SHP77 treated with DMSO at 0.1 percent for 48 hours (cell line): Measurements from ENCODE around the gene LEP.

Source experiments
- DNase-seq: peaks from one replicate; lab custom pipeline; 2025; lab: John Stamatoyannopoulos, UW

LEP gene

GRCh38 chr7:128240696-128241386 lies at the start of gene LEP:
LEP (plus strand) TSS chr7:128241278; CDS start chr7:128252019, 10,741 bp downstream.
- DNase-seq = no peak

DNA sequence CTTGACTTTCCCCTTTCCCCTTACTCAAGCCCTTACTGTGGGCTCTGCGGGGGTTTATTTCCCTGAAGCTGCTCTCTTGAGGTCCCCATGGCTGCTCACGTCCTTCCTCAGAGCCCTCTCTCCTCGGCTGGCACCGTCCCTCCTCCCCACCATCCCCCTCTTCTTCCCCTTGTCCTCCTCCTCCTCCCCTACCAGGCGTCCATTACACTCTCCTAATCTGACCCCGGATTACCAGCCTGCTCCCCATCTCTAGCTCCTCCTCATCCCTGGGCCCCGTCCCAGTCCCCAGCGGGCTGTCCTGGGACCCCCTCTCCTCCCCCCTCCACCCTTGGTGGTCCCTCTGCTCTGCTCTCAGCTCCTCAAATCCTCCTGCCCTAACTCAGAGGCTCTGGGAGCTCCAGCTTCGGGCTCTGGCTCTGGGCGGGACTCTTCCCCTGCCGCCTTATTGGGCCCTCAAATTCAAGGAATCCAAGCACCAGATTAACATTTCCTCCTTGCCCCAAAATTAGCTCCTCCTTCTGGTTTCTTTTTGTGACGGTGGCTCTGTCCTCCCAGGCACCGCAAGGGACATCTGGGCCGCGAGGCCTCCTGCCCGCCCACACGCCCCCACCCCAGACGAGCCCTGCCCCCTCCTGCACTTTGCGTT lies 48.5 kb upstream of the LEP start:
- DNase-seq = no peak

DNA sequence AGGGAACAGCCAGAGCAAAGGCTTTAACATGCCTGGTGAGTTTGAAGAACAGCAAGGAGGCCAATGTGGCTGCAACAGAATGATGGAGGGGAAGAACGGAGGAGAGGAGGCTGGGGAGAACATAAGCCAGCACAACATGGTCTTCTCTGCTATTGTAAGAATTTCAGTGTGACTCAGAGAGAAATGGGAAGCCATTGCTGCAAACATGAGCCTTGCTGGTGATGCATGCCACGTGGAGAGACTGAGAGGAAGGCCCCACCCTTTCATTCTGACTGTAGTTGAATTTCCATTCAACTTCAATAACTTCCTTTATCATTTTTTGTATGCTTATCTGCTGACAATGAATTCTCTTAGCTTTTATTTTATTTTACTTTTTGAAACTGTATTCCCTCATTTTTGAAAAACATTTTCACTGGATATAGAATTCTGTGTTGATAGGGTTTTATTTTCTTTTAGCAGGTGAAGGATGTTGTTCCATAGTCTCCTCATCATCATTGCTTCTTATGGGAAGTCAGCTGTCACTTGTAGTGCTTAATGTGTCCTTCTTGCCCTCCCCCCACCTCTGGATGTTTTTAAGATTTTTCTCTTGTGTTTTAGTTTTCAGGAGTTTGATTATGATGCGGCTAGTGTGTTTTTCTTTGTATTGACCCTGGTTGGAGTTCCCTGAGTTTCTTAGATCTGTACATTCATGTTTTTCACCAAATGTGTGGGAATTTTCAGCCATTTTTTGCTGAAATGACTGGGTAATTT lies 46.4 kb upstream of the LEP start:
- no peak for DNase-seq

GRCh38 chr7:128197589-128197988 lies 43.5 kb upstream of the LEP start:
- no peak for DNase-seq

DNA sequence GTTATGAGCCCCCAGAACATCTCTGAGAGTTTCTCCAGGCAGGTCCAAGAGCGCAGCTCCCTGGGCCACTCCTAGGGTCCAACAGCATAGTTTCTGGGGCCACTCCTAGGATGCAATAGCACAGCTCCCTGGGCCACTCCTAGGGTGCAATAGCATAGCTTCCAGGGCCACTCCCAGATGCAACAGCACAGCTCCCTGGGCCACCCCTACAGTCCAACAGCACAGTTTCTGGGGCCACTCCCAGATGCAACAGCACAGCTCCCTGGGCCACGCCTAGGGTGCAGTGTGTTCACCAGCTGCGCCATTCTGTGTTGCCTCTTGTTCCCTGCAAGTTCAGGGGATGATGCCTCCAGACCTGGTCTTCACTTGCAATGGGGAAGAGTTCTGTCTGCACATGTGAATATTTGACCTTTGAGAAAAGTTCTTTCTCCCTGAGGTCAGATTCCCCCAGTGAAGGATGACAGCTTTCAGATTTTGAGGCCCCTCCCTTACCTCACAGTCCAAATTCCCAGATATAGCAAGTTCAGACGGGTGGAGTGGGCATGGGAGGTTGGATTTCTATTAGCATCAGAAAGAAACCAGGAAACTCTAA lies 43.0 kb upstream of the LEP start:
- DNase-seq = no peak

DNA sequence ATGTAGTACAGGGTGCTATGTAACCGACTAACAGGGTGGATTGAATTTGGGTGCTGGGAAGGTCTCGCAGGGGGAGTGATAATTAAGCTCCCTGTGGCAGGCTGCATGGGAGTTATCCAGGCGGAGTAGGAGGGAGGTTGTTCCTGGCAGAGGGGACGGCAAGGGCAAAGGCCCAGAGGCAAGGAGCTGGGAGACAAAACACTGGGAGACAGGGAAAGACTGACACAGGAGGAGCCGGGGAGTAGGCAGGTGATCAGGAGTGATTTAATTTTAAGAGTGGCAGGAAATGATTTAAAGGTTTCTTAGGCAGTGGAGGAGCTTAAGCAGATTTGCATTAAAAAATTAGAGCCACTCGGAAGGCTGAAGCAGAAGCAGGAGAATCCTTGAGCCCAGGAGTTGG lies 40.7 kb upstream of the LEP start:
- DNase-seq = no peak

- DNase-seq = no peak
Measured at GRCh38 chr7:128201067-128201689, 39.9 kb upstream of the LEP start.

- DNase-seq = no peak
Measured at GRCh38 chr7:128201690-128202085, 39.4 kb upstream of the LEP start.

DNA sequence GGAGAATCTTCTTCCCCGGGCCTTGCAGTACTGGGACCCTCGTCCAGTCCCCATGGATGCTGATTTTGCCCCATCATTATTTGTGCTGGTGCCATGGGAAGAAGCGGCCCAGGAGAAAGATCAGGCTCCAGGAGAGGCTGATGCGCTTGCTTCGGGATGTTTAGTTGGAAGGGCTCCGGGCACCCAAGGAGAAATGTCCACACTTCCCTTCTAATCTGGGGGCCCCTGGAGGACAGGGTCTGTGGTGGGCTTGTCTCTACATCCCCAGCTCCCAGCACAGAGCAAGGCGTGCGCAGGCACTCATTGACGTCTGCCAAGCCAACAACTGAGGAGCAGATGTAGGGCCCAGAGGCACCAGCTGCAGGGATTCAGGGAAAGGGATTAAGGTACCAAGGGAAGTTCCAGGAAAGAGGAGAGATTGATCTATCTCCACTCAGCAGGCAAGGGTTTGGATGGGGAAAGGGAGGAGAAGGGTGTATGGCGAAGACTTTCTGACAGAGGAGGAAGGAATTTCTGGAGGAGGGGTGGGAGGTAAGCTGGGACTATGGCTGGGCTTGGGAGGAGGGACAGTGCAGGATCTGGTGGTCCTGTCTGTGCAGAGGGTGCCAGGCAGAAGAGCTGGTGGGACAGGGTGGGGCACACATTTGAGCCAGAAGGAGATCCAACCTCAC lies 38.7 kb upstream of the LEP start:
- DNase-seq = no peak

GRCh38 chr7:128203047-128203491 lies 38.0 kb upstream of the LEP start:
- no peak for DNase-seq

DNA sequence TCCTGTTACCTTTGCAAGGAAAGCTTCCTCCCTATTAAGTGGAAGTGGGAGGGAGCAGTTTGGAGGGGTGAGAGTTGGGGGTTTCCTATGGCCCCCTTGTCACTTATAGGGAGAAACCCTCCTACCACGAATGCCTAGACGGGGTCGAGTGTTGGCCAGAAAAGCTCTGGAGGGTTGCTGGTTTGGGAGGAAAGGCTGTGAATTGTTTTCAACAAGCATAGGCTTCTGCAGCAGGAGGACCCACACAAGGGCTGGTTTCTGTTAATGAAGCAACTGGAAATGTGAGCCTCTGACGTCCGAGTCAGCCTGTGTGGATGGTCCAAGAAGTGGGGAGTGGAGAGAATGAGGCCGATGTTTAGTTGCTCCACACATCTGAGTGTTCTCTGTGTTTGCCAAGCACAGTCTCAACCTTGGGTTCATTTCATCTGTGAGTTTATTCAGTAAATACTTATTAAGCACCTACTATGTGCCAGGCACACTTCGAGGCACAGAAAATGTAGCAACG lies 37.3 kb upstream of the LEP start:
- DNase-seq = no peak

DNA sequence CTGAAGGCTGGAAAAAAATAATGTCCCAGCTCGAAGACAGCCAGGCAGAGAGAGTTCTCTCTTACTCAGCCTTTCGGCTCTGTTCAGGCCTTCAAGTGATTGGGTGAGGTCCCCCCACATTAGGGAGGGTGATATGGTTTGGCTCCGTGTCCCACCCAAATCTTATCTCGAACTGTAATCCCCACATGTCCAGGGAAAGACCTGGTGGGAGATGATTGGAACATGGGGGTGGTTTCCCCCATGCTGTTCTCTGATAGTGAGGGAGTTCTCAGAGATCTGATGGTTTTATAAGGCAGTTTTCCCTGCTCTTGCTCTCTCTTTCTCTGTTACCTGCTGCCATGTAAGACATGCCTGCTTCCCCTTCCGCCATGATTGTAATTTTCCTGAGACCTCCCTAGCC lies 36.6 kb upstream of the LEP start:
- DNase-seq = no peak

- no peak for DNase-seq
Measured at GRCh38 chr7:128205068-128205467, 36.0 kb upstream of the LEP start.

GRCh38 chr7:128206017-128206746 lies 34.9 kb upstream of the LEP start:
- DNase-seq = no peak

- no peak for DNase-seq
Measured at GRCh38 chr7:128206747-128207500, 34.2 kb upstream of the LEP start.

DNA sequence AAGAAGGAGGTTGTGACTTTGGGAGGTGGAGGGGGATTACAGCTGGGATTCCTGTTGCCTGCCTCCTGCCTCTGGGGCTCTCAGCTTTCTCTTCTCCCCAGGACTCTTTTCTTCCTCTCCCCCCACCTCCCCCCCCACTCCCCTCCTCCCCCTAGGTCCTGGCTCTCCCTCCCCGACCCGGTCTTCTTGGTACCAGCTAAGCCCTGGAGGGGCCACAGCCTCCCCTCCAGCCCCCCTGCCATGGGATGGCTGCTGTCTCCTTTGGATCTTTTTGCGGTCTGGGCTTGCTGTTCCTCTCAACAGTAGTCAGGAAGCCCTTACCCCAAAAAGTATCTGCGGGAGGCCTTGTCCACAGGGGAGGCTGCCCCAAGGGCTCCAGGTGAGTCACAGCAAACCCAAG lies 33.5 kb upstream of the LEP start:
- no peak for DNase-seq

- DNase-seq = peak; percentile 20
Measured at GRCh38 chr7:128209229-128210035, 31.6 kb upstream of the LEP start.

DNA sequence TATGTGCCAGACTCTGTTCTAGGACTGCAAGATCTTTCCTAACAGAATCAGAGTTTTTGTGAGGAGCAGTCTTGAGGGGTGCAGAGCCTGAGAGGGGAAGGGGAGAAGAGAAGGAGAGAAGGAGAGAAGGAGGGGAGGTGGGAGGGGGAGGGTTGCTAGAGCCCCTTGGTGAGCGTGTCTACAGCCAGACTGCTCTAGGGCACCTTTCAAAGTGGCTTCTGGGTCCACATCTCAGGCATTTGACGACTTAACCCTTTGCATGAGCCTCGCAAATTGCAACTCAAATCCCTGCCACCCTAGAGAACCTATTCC lies 31.1 kb upstream of the LEP start:
- DNase-seq = no peak
